H1 (cell line): ENCODE measurements around the gene PILRB. TPM values are rescaled to one million over a fixed set of nuclear protein-coding genes. Genes with fewer than 3 reads are reported as not detected.

Experiments used
- ASH2L ChIP-seq: fragments of 200-600, 300-600 bp; sonication (generic); IDR thresholded peaks from one replicate; pipeline ENCODE4 v1.7.1; 2017; ENCODE audit warnings: low read length
- MAFK ChIP-seq: IDR thresholded peaks from 2 replicates; pipeline ENCODE4 v1.6.1; 2012; ENCODE audit warnings: low read depth, mild to moderate bottlenecking, improper control_type of control experiment, low read length
- NRF1 ChIP-seq: IDR thresholded peaks from 2 replicates; pipeline ENCODE4 v1.6.1; 2011; ENCODE audit warnings: mild to moderate bottlenecking, low read depth, low read length, improper control_type of control experiment
- SP2 ChIP-seq: IDR thresholded peaks from 2 replicates; pipeline ENCODE4 v1.6.1; 2012; ENCODE audit warnings: mild to moderate bottlenecking, low read length, inconsistent platforms
- polyA plus RNA-seq, 7 experiments: library from polyadenylated mRNA; depleted of rRNA in 3 of 7; stranded (reverse) in 5 of 7; unstranded in 2 of 7; fragments of >200 nt in 5 of 7; fragments of 200-250 nt in 2 of 7; gene quantifications; 1 replicate in 5 of 7; 2 replicates in 1 of 7; 4 replicates in 1 of 7; pipeline versions ENCODE4 v1.2.1 to v1.2.3, GENCODE V29; 2011 to 2013; ENCODE audit warnings: missing spikeins in 2 of 7, mixed read lengths in 2 of 7
- total RNA-seq: library from RNA; stranded (reverse); fragmentation: NEBNext Ultra II Directional; extraction: Animal tissue kit (Norgen Biotek cat#: 25700); gene quantifications from 2 replicates; pipeline ENCODE4 v1.2.1, GENCODE V29; 2021
- TF ChIP-seq, protein P1 (sequence below): fragments of 300-600 bp; sonication (generic); IDR thresholded peaks from 2 replicates; pipeline ENCODE4 v1.7.1; 2012; ENCODE audit warnings: low read length, moderate library complexity, mild to moderate bottlenecking, inconsistent platforms; ENCODE audit not compliant: insufficient replicate concordance

Gene PILRB
- total and polyA plus RNA-seq, 2 of the 8 experiments (the other 6 are each of a cell fraction or from before 2014, with no cell fraction given): 32.2 to 49.9 TPM

DNA sequence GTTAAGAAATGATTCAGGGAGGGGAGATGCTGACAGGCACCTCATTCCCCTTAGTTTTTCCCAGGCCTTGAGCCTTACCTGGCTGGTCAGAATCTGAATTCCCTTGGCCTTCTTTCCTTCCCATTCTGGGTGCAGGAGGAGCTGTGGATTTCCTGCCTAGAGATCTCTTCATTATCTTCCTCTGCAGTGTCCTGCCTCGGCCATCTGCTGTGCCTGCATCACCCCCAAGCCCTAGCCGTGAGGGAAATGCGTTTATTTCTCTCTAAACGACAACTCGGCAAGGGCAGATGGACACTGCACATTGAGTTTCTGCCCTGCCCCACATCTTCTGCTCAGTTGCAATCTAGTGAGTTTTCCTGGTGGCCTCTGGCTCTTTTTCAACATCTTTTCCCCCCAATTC lies 43.9 kb downstream of the PILRB start (continued):
- TF ChIP-seq, protein P1, sequence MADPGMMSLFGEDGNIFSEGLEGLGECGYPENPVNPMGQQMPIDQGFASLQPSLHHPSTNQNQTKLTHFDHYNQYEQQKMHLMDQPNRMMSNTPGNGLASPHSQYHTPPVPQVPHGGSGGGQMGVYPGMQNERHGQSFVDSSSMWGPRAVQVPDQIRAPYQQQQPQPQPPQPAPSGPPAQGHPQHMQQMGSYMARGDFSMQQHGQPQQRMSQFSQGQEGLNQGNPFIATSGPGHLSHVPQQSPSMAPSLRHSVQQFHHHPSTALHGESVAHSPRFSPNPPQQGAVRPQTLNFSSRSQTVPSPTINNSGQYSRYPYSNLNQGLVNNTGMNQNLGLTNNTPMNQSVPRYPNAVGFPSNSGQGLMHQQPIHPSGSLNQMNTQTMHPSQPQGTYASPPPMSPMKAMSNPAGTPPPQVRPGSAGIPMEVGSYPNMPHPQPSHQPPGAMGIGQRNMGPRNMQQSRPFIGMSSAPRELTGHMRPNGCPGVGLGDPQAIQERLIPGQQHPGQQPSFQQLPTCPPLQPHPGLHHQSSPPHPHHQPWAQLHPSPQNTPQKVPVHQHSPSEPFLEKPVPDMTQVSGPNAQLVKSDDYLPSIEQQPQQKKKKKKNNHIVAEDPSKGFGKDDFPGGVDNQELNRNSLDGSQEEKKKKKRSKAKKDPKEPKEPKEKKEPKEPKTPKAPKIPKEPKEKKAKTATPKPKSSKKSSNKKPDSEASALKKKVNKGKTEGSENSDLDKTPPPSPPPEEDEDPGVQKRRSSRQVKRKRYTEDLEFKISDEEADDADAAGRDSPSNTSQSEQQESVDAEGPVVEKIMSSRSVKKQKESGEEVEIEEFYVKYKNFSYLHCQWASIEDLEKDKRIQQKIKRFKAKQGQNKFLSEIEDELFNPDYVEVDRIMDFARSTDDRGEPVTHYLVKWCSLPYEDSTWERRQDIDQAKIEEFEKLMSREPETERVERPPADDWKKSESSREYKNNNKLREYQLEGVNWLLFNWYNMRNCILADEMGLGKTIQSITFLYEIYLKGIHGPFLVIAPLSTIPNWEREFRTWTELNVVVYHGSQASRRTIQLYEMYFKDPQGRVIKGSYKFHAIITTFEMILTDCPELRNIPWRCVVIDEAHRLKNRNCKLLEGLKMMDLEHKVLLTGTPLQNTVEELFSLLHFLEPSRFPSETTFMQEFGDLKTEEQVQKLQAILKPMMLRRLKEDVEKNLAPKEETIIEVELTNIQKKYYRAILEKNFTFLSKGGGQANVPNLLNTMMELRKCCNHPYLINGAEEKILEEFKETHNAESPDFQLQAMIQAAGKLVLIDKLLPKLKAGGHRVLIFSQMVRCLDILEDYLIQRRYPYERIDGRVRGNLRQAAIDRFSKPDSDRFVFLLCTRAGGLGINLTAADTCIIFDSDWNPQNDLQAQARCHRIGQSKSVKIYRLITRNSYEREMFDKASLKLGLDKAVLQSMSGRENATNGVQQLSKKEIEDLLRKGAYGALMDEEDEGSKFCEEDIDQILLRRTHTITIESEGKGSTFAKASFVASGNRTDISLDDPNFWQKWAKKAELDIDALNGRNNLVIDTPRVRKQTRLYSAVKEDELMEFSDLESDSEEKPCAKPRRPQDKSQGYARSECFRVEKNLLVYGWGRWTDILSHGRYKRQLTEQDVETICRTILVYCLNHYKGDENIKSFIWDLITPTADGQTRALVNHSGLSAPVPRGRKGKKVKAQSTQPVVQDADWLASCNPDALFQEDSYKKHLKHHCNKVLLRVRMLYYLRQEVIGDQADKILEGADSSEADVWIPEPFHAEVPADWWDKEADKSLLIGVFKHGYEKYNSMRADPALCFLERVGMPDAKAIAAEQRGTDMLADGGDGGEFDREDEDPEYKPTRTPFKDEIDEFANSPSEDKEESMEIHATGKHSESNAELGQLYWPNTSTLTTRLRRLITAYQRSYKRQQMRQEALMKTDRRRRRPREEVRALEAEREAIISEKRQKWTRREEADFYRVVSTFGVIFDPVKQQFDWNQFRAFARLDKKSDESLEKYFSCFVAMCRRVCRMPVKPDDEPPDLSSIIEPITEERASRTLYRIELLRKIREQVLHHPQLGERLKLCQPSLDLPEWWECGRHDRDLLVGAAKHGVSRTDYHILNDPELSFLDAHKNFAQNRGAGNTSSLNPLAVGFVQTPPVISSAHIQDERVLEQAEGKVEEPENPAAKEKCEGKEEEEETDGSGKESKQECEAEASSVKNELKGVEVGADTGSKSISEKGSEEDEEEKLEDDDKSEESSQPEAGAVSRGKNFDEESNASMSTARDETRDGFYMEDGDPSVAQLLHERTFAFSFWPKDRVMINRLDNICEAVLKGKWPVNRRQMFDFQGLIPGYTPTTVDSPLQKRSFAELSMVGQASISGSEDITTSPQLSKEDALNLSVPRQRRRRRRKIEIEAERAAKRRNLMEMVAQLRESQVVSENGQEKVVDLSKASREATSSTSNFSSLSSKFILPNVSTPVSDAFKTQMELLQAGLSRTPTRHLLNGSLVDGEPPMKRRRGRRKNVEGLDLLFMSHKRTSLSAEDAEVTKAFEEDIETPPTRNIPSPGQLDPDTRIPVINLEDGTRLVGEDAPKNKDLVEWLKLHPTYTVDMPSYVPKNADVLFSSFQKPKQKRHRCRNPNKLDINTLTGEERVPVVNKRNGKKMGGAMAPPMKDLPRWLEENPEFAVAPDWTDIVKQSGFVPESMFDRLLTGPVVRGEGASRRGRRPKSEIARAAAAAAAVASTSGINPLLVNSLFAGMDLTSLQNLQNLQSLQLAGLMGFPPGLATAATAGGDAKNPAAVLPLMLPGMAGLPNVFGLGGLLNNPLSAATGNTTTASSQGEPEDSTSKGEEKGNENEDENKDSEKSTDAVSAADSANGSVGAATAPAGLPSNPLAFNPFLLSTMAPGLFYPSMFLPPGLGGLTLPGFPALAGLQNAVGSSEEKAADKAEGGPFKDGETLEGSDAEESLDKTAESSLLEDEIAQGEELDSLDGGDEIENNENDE: no peak
- TF ChIP-seq MAFK (no peak), ASH2L (no peak), NRF1 (no peak), SP2 (no peak)
